HepG2 (cell line): Measurements from ENCODE around the gene PLK3. TPM values are rescaled to one million over a fixed set of nuclear protein-coding genes. Genes with fewer than 3 reads are reported as not detected.

Experiments
- ASH2L ChIP-seq: fragments of 300-600, 200-600 bp; sonication (generic); IDR thresholded peaks from 2 replicates; pipeline ENCODE4 v1.7.0; 2017; ENCODE audit warnings: low read depth, mild to moderate bottlenecking, moderate library complexity, mixed read lengths, low read length; ENCODE audit not compliant: insufficient read length
- CEBPB ChIP-seq: IDR thresholded peaks from 2 replicates; pipeline ENCODE4 v1.6.1; 2011; ENCODE audit warnings: low read depth, low read length, improper control_type of control experiment, borderline replicate concordance
- CREM ChIP-seq, 2 experiments: sonication (generic) in 1 of 2; formaldehyde crosslinking in 1 of 2; IDR thresholded peaks; 2 replicates each; pipeline versions ENCODE4 v1.4.0 to v1.6.1; 2016 to 2020; ENCODE audit warnings: antibody characterized with exemption in 1 of 2, mild to moderate bottlenecking in 1 of 2, missing genetic modification reagents in 1 of 2
- FLYWCH1 ChIP-seq: sonication (generic); formaldehyde crosslinking; IDR thresholded peaks from 2 replicates; pipeline ENCODE4 v1.8.1; 2023; ENCODE audit warnings: mild to moderate bottlenecking, missing genetic modification reagents
- FOSL2 ChIP-seq: sonication (generic); formaldehyde crosslinking; IDR thresholded peaks from 2 replicates; pipeline ENCODE4 v1.4.0; 2020; ENCODE audit warnings: missing genetic modification reagents
- HIVEP1 ChIP-seq: sonication (generic); formaldehyde crosslinking; IDR thresholded peaks from 2 replicates; pipeline ENCODE4 v1.4.0; 2020; ENCODE audit warnings: mild to moderate bottlenecking, missing genetic modification reagents
- HOXA3 ChIP-seq: sonication (generic); formaldehyde crosslinking; IDR thresholded peaks from 2 replicates; pipeline ENCODE4 v1.5.0; 2020; ENCODE audit warnings: missing genetic modification reagents
- KDM5A ChIP-seq: fragments of 200-600 bp; sonication (generic); IDR thresholded peaks from 2 replicates; pipeline ENCODE4 v1.7.0; 2018; ENCODE audit warnings: antibody characterized with exemption, mild to moderate bottlenecking, low read length, borderline replicate concordance
- KMT2A ChIP-seq: sonication (generic); formaldehyde crosslinking; IDR thresholded peaks from 2 replicates; pipeline ENCODE4 v1.4.0; 2020; ENCODE audit warnings: missing genetic modification reagents
- MLLT10 ChIP-seq: sonication (generic); formaldehyde crosslinking; IDR thresholded peaks from 2 replicates; pipeline ENCODE4 v1.4.0; 2020; ENCODE audit warnings: missing genetic modification reagents
- MTF1 ChIP-seq: sonication (generic); formaldehyde crosslinking; IDR thresholded peaks from 2 replicates; pipeline ENCODE4 v1.5.0; 2020; ENCODE audit warnings: missing genetic modification reagents
- MTF2 ChIP-seq: sonication (generic); formaldehyde crosslinking; IDR thresholded peaks from 2 replicates; pipeline ENCODE4 v1.5.0; 2020; ENCODE audit warnings: missing genetic modification reagents, borderline replicate concordance
- RBAK ChIP-seq: sonication (generic); formaldehyde crosslinking; IDR thresholded peaks from 2 replicates; pipeline ENCODE4 v1.5.1; 2020; ENCODE audit warnings: mild to moderate bottlenecking, missing genetic modification reagents
- RCOR2 ChIP-seq: IDR thresholded peaks from 2 replicates; pipeline ENCODE4 v1.6.1; 2016; ENCODE audit warnings: missing biosample characterization, missing genetic modification reagents
- RXRB ChIP-seq: IDR thresholded peaks from 2 replicates; pipeline ENCODE4 v1.6.1; 2016; ENCODE audit warnings: borderline replicate concordance, missing genetic modification reagents, missing compliant biosample characterization
- TBX2 ChIP-seq: sonication (generic); formaldehyde crosslinking; IDR thresholded peaks from 2 replicates; pipeline ENCODE4 v1.5.0; 2020; ENCODE audit warnings: missing genetic modification reagents, mild to moderate bottlenecking, borderline replicate concordance
- ZFP90 ChIP-seq: sonication (generic); formaldehyde crosslinking; IDR thresholded peaks from 2 replicates; pipeline ENCODE4 v1.8.0; 2022; ENCODE audit warnings: missing genetic modification reagents, mild to moderate bottlenecking, inconsistent platforms, borderline replicate concordance
- ZKSCAN8 ChIP-seq: IDR thresholded peaks from 2 replicates; pipeline ENCODE4 v1.6.1; 2016; ENCODE audit warnings: borderline replicate concordance, missing genetic modification reagents, missing compliant biosample characterization
- ZNF207 ChIP-seq: fragments of 450-650 bp; IDR thresholded peaks from 2 replicates; pipeline ENCODE4 v1.6.1; 2016; ENCODE audit warnings: antibody characterized with exemption, borderline replicate concordance
- ZNF230 ChIP-seq: sonication (generic); formaldehyde crosslinking; IDR thresholded peaks from 2 replicates; pipeline ENCODE4 v1.4.0; 2020; ENCODE audit warnings: mild to moderate bottlenecking, missing genetic modification reagents
- ZNF235 ChIP-seq: sonication (generic); formaldehyde crosslinking; IDR thresholded peaks from 2 replicates; pipeline ENCODE4 v1.8.1; 2023; ENCODE audit warnings: mild to moderate bottlenecking, missing genetic modification reagents, borderline replicate concordance
- ZNF331 ChIP-seq: sonication (generic); formaldehyde crosslinking; IDR thresholded peaks from 2 replicates; pipeline ENCODE4 v1.4.0; 2020; ENCODE audit warnings: missing genetic modification reagents
- ZNF432 ChIP-seq: sonication (generic); formaldehyde crosslinking; IDR thresholded peaks from 2 replicates; pipeline ENCODE4 v1.5.0; 2020; ENCODE audit warnings: missing genetic modification reagents, mild to moderate bottlenecking, borderline replicate concordance
- ZNF468 ChIP-seq: sonication (generic); formaldehyde crosslinking; IDR thresholded peaks from 2 replicates; pipeline ENCODE4 v1.8.0; 2022; ENCODE audit warnings: mild to moderate bottlenecking, moderate library complexity, missing genetic modification reagents
- ZNF674 ChIP-seq: sonication (generic); formaldehyde crosslinking; IDR thresholded peaks from 2 replicates; pipeline ENCODE4 v1.5.0; 2020; ENCODE audit warnings: low read depth, mild to moderate bottlenecking, missing genetic modification reagents
- ZNF839 ChIP-seq: sonication (generic); formaldehyde crosslinking; IDR thresholded peaks from 2 replicates; pipeline ENCODE4 v1.4.0; 2020; ENCODE audit warnings: missing genetic modification reagents, mild to moderate bottlenecking, borderline replicate concordance
- polyA plus RNA-seq, 8 experiments: library from polyadenylated mRNA; depleted of rRNA in 3 of 8; stranded (reverse) in 7 of 8; unstranded in 1 of 8; fragments of >200 nt; fragmentation: Illumina TruSeq in 4 of 8; extraction: Trizol in 4 of 8; gene quantifications; 2 replicates each; pipeline versions ENCODE4 v1.2.1 to v1.2.3, GENCODE V29; 2011 to 2016; ENCODE audit warnings: low read depth in 4 of 8, missing spikeins in 1 of 8, mixed read lengths in 1 of 8; ENCODE audit not compliant: insufficient read depth in 1 of 8
- total RNA-seq, 5 experiments: library from RNA; depleted of rRNA; stranded (reverse); fragments of >200 nt; fragmentation: Illumina TruSeq; extraction: Trizol; gene quantifications; 2 replicates each; pipeline ENCODE4 v1.2.3, GENCODE V29; 2016; ENCODE audit warnings: low read depth in 1 of 5
- TF ChIP-seq, protein P1 (sequence below): sonication (generic); formaldehyde crosslinking; IDR thresholded peaks from 2 replicates; pipeline ENCODE4 v1.8.0; 2022; ENCODE audit warnings: low read depth, missing genetic modification reagents
- TF ChIP-seq, protein P2 (sequence below): sonication (generic); formaldehyde crosslinking; IDR thresholded peaks from 2 replicates; pipeline ENCODE4 v1.5.1; 2020; ENCODE audit warnings: missing genetic modification reagents, mild to moderate bottlenecking, borderline replicate concordance

Gene PLK3
- total and polyA plus RNA-seq, 2 of the 13 experiments (the other 11 are each of a cell fraction or from before 2014, with no cell fraction given), result 9.8 to 16.9 TPM

DNA sequence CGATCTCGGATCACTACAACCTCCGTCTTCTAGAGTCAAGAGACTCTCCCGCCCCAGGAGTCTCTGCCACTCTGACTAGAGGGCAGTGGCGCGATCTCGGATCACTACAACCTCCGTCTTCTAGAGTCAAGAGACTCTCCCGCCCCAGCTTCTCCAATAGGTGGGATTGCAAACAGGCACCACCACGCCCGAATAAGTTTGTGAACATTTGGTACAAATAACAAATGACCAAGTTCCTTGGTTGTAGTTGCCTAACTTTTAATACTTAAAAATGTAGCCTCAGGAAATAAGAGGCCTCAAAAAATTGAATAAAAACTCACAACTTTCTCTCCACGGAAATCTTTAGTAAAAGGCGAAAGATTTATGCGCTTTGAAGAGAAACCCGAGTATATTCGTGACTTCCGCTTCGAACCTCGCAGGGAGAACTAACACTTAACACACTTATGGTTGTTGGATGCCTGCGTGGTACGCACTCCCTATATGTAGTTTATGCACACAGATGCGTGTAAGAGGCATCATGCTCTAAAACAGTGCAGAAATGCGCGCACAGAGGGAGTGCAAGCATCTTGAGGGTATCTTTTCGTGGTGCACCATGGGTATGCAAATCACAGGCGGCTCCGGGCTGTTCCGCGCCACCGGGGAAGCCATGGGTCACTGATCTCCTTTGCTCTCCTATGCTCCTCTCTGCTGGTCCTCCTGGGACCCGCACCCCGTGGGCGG lies 19.6 kb downstream of the PLK3 start (continued):
- TF ChIP-seq HIVEP1 (CRISPR knock-in tag) (peak; percentile 62), KDM5A (no peak), CREM (IDR thresholded peaks at IDR 0.05) (peak; percentile 77; the same call in 1 of the 2 replicates), CREM (CRISPR knock-in tag; IDR thresholded peaks at IDR 0.05) (no peak), ZNF432 (CRISPR knock-in tag) (no peak), RXRB (peak; percentile 50), FLYWCH1 (no peak; the same call in 1 of the 2 replicates), ZNF674 (CRISPR knock-in tag) (no peak), ASH2L (peak; percentile 42), ZNF331 (CRISPR knock-in tag) (peak; percentile 61; the same call in 1 of the 2 replicates), KMT2A (CRISPR knock-in tag) (peak; percentile 37), HOXA3 (CRISPR knock-in tag) (peak; percentile 9; the same call in 1 of the 2 replicates), RCOR2 (CRISPR knock-in tag) (peak; percentile 49; the same call in 1 of the 2 replicates), TBX2 (CRISPR knock-in tag) (peak; percentile 26), ZNF230 (CRISPR knock-in tag) (peak; percentile 59; the same call in 1 of the 2 replicates), ZNF839 (CRISPR knock-in tag) (no peak), FOSL2 (CRISPR knock-in tag) (peak; percentile 38), ZKSCAN8 (0 out of 2 replicates have a peak, but pooled peaks have one; percentile 55), MTF2 (CRISPR knock-in tag) (0 out of 2 replicates have a peak, but pooled peaks have one; percentile 26), ZNF468 (CRISPR knock-in tag) (no peak), CEBPB (no peak), MLLT10 (CRISPR knock-in tag) (no peak), RBAK (no peak), ZFP90 (CRISPR knock-in tag) (no peak), MTF1 (CRISPR knock-in tag) (no peak; the same call in 1 of the 2 replicates), ZNF207 (no peak), ZNF235 (CRISPR knock-in tag) (peak; percentile 26; the same call in 1 of the 2 replicates)
- TF ChIP-seq, protein P1, sequence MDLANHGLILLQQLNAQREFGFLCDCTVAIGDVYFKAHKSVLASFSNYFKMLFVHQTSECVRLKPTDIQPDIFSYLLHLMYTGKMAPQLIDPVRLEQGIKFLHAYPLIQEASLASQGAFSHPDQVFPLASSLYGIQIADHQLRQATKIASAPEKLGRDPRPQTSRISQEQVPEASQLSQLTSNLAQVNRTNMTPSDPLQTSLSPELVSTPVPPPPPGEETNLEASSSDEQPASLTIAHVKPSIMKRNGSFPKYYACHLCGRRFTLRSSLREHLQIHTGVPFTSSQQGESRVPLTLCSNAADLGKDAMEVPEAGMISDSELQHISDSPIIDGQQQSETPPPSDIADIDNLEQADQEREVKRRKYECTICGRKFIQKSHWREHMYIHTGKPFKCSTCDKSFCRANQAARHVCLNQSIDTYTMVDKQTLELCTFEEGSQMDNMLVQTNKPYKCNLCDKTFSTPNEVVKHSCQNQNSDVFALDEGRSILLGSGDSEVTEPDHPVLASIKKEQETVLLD (CRISPR knock-in tag), result 0 out of 2 replicates have a peak, but pooled peaks have one; percentile 58
- TF ChIP-seq, protein P2, sequence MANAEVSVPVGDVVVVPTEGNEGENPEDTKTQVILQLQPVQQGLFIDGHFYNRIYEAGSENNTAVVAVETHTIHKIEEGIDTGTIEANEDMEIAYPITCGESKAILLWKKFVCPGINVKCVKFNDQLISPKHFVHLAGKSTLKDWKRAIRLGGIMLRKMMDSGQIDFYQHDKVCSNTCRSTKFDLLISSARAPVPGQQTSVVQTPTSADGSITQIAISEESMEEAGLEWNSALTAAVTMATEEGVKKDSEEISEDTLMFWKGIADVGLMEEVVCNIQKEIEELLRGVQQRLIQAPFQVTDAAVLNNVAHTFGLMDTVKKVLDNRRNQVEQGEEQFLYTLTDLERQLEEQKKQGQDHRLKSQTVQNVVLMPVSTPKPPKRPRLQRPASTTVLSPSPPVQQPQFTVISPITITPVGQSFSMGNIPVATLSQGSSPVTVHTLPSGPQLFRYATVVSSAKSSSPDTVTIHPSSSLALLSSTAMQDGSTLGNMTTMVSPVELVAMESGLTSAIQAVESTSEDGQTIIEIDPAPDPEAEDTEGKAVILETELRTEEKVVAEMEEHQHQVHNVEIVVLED (CRISPR knock-in tag), result no peak; the same call in 1 of the 2 replicates
